Heart left ventricle (tissue), 16 donors: Measurements from ENCODE around the gene HERC5. TPM values are rescaled to one million over a fixed set of nuclear protein-coding genes. Genes with fewer than 3 reads are reported as not detected.

Experiments used
- ATAC-seq, 4 donors: fragments of 200-7000 bp; cut with Tn5 transposase; one replicate each; pipeline ENCODE4 v1.9.1; 2020 to 2022; ENCODE audit warnings: moderate library complexity in 4 of 4, mild to moderate bottlenecking in 3 of 4, moderate number of reproducible peaks in 1 of 4
- DNase-seq, 5 donors: peaks; one replicate each; pipeline ENCODE4 v3.0.0-alpha.2; 2020
- H3K27ac ChIP-seq, 12 donors: fragments of 200-600 bp; sonication (generic) in 4 of 12; one replicate each; pipeline versions ENCODE4 v1.5.0 to v1.8.0; 2016 to 2022; ENCODE audit warnings: mild to moderate bottlenecking in 2 of 12
- H3K27me3 ChIP-seq, 9 donors: fragments of 200-600 bp; sonication (generic) in 2 of 9; one replicate each; pipeline versions ENCODE4 v1.5.1 to v1.8.0; 2016 to 2022; ENCODE audit warnings: mild to moderate bottlenecking in 3 of 9
- H3K36me3 ChIP-seq, 9 donors: fragments of 200-600 bp; sonication (generic) in 2 of 9; one replicate each; pipeline versions ENCODE4 v1.5.0 to v1.8.0; 2018 to 2022; ENCODE audit warnings: mild to moderate bottlenecking in 2 of 9
- H3K4me1 ChIP-seq, 12 donors: fragments of 200-600 bp; sonication (generic) in 4 of 12; one replicate each; pipeline versions ENCODE4 v1.5.0 to v1.8.0; 2016 to 2022; ENCODE audit warnings: mild to moderate bottlenecking in 3 of 12
- H3K4me3 ChIP-seq, 12 donors: fragments of 200-600 bp; sonication (generic) in 4 of 12; one replicate each; pipeline versions ENCODE4 v1.5.0 to v1.8.0; 2017 to 2022; ENCODE audit warnings: mild to moderate bottlenecking in 9 of 12, moderate library complexity in 4 of 12
- H3K9me3 ChIP-seq, 12 donors: fragments of 200-600 bp; sonication (generic) in 4 of 12; one replicate each; pipeline versions ENCODE4 v1.5.0 to v1.8.0; 2016 to 2022; ENCODE audit warnings: mild to moderate bottlenecking in 1 of 12
- POLR2A ChIP-seq, 2 donors: fragments of 450-650 bp; IDR thresholded peaks; one replicate each; pipeline ENCODE4 v1.6.1; 2017; ENCODE audit warnings: antibody characterized with exemption in 2 of 2, mild to moderate bottlenecking in 2 of 2, moderate library complexity in 2 of 2
- WGBS, 4 donors: extraction: QIAGEN DNeasy Blood & Tissue Kit in 2 of 4; methylation state at CpG; one replicate each; pipeline versions ENCODE4 v1.1.5 to v1.1.7; 2013 to 2018; 5-methylcytosine and 5-hydroxymethylcytosine counted together
- intact Hi-C, 10 donors: fragments of 100-400 bp; cut with DNase I; formaldehyde crosslinking; loops; one replicate each; pipeline versions ENCODE4 v1.11.1 to v1.14.2; 2022
- polyA plus RNA-seq, 2 donors: library from polyadenylated mRNA; stranded (reverse); fragments of 200-250 nt; gene quantifications; one replicate each; pipeline ENCODE4 v1.2.3, GENCODE V29; 2013
- total RNA-seq, 9 donors: library from RNA; depleted of rRNA in 2 of 9; stranded (reverse); fragments of >200 nt in 2 of 9; fragmentation: NEBNext Ultra II Directional in 3 of 9; extraction: Animal tissue kit (Norgen Biotek cat#: 25700) in 3 of 9; gene quantifications; one replicate each; pipeline versions ENCODE4 v1.1.0 to v1.2.4, GENCODE V29; 2016 to 2023
- TF ChIP-seq, protein P1 (sequence below), 12 donors: fragments of 200-600 bp; sonication (generic) in 4 of 12; IDR thresholded peaks; one replicate each; pipeline versions ENCODE4 v1.5.0 to v1.8.0; 2018 to 2022; ENCODE audit warnings: antibody characterized with exemption in 12 of 12, mild to moderate bottlenecking in 5 of 12
- donor health status: ischemic (EF 13 %, LVEDD 7.1; RV severe dilation, severe dysfunction).
- donor health status: healthy with polysubstance abuse.
- donor health status: DM: no; HTN: yes; CAD: no.
- donor health status: DM: no; HTN: no; CAD: no.
- donor health status: ischemic (EF 25% LVEDD 6.9; RV normal size, moderate dysfunction).
- donor health status: ischemic (EF 25% LVEDD 5.7; RV mildly dilated, moderate dysfunction).
- donor health status: healthy.
- donor health status: DM: yes; HTN: yes; CAD: no.
- donor health status: ischemic (EF 35%, LVEDD 5.7; RV mildly dilated, moderate dysfunction).
- donor health status: nonischemic (EF 11% LVEDD 7.7; RV severe dilation, severe dysfunction).
- donor health status: DM: yes; HTN: yes; CAD: no.
- donor health status: PGD.
- donor health status: ischemic (EF 29% LVEDD 5.4; RV normal size, mild dysfunction).
- donor health status: nonischemic (EF 23%, LVEDD 6.1; RV moderate dilation, normal function).

The HERC5 gene
- total and polyA plus RNA-seq, 11 donors: 0.88 to 5.5 (median 2.0) TPM

DNA sequence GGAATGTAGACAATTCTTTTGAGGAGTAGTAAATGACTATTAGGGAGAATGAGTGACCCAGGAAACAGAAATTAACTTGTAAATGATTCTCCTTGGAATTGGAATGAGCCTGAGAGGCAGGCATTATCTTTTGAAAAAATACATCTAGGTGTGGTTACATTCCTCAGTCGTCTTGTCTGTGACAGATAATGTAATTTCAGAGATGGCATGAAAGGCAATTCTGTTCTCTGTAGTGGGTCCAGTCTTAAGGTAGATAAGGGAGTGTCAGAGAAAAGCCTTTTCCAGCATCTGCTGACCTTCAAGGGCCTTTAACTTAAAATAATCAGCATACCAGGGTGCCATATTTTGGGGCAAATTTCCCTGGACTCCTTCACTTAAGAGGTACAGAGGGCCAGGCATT, 43.1 kb upstream of the HERC5 start:
- Histone ChIP-seq H3K4me1 (peaks cover 0 to 3% (median 0%) of the 10 kb centered on the region in 12 donors), H3K9me3 (no peaks in the 10 kb centered on the region), H3K36me3 (peaks cover 0 to 95% (median 36%) of the 10 kb centered on the region in 9 donors), H3K4me3 (no peak overlapping the region), H3K27me3 (no peaks in the 10 kb centered on the region), H3K27ac (no peak overlapping the region)
- 55 to 74% (median 62%) methylated on average over 1 of the region's 1 CpG for WGBS, 4 donors
- no peak for ATAC-seq
- DNase-seq: no peak
- no peak for TF ChIP-seq POLR2A (IDR thresholded peaks at IDR 0.05)
- TF ChIP-seq, protein P1, sequence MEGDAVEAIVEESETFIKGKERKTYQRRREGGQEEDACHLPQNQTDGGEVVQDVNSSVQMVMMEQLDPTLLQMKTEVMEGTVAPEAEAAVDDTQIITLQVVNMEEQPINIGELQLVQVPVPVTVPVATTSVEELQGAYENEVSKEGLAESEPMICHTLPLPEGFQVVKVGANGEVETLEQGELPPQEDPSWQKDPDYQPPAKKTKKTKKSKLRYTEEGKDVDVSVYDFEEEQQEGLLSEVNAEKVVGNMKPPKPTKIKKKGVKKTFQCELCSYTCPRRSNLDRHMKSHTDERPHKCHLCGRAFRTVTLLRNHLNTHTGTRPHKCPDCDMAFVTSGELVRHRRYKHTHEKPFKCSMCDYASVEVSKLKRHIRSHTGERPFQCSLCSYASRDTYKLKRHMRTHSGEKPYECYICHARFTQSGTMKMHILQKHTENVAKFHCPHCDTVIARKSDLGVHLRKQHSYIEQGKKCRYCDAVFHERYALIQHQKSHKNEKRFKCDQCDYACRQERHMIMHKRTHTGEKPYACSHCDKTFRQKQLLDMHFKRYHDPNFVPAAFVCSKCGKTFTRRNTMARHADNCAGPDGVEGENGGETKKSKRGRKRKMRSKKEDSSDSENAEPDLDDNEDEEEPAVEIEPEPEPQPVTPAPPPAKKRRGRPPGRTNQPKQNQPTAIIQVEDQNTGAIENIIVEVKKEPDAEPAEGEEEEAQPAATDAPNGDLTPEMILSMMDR (IDR thresholded peaks at IDR 0.05): no peak
- intact Hi-C loops: no loop called here

DNA sequence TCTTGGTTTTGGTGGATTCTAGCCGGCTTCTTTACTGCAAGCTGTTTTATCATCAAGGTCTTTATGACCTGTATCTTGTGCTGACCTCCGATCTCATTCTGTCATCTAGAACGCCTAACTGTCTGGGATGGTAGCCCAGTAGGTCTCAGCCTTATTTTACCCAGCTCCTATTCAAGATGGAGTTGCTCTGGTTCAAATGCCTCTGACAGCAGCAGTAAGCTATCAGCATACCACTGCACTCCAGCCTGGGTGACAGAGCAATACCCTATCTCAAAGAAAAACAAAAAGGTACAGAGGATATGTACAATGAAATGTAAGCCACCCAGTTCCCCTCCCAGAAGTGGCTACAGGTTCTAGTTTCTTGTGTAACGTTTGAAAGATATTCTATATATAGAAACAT, 42.2 kb upstream of the HERC5 start:
- intact Hi-C loops: no loop called here
- peaks cover 0 to 95% (median 35%) of the 10 kb centered on the region in 9 donors for H3K36me3 ChIP-seq
- no peak overlapping the region for H3K4me3 ChIP-seq

DNA sequence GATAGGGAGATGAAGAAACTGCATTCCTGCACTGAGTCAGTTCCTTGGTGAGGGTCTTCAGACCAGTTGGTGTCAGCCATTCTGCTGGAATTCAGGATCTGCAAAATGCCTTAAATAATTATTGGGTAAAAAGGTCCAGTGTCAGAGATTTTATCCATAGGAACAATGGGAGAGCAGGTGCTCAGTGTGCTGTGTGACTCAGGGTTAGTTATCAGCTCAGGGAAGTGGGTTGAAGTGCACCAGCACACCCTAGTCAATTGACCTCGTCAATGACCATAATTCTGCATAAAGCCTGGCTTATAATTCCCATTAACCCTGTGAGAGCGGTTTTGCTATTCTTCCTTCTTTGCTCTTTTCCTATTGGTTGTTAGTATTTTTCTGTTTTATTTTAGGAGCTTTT, 40.9 kb upstream of the HERC5 start:
- Histone ChIP-seq H3K36me3 (peaks cover 0 to 91% (median 30%) of the 10 kb centered on the region in 9 donors), H3K9me3 (no peaks in the 10 kb centered on the region), H3K4me1 (peaks cover 0 to 3% (median 0%) of the 10 kb centered on the region in 12 donors), H3K4me3 (no peak overlapping the region), H3K27me3 (no peaks in the 10 kb centered on the region), H3K27ac (no peak overlapping the region)
- 80 to 87% (median 85%) methylated on average over 2 of the region's 2 CpGs for WGBS, 4 donors
- DNase-seq: no peak
- no peak for ATAC-seq
- TF ChIP-seq, protein P1 (IDR thresholded peaks at IDR 0.05): no peak
- no peak for TF ChIP-seq POLR2A (IDR thresholded peaks at IDR 0.05)
- intact Hi-C loops: no loop called here

More for the DNA sequence above, 42.2 kb upstream of the HERC5 start:
- 74 to 82% (median 79%) methylated on average over 4 of the region's 4 CpGs for WGBS, 4 donors
- Histone ChIP-seq H3K4me1 (peaks cover 0 to 3% (median 0%) of the 10 kb centered on the region in 12 donors), H3K9me3 (no peaks in the 10 kb centered on the region), H3K27ac (no peak overlapping the region), H3K27me3 (no peaks in the 10 kb centered on the region)
- TF ChIP-seq, protein P1 (IDR thresholded peaks at IDR 0.05): no peak
- TF ChIP-seq POLR2A (IDR thresholded peaks at IDR 0.05): no peak
- ATAC-seq: no peak
- no peak for DNase-seq

DNA sequence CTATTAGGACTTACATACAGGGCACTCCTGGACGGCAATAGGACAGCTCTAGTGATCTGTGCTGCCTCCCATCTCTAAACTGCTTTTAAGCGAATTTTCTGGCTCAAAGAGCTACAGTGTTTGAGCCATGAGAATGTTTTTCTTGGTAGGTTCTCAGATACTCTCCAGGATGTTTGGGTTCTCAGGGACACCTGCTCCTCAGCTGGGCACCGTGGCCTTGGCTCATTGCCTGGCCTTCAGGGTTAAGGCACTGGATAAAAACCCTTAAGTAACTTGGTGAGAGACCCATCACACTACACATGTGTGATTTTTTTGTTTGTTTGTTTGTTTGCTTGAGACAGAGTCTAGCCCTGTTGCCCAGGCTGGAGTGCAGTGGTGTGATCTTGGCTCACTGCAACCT, 38.5 kb upstream of the HERC5 start:
- Histone ChIP-seq H3K4me1 (peaks cover 0 to 3% (median 0%) of the 10 kb centered on the region in 12 donors), H3K9me3 (no peaks in the 10 kb centered on the region)
- WGBS, 4 donors: 84 to 87% (median 85%) methylated on average over 3 of the region's 3 CpGs

More for the DNA sequence above, 38.5 kb upstream of the HERC5 start:
- DNase-seq: no peak
- ATAC-seq: no peak
- Histone ChIP-seq H3K4me3 (no peak overlapping the region), H3K27ac (no peak overlapping the region), H3K27me3 (no peaks in the 10 kb centered on the region), H3K36me3 (peaks cover 0 to 77% (median 30%) of the 10 kb centered on the region in 9 donors)
- no peak for TF ChIP-seq POLR2A (IDR thresholded peaks at IDR 0.05)
- TF ChIP-seq, protein P1 (IDR thresholded peaks at IDR 0.05): no peak
- intact Hi-C loops: no loop called here
